Brain microvascular endothelial cell (primary cell): ENCODE data around the gene STAT6.
A peak's percentile ranks its signal among the peaks of the same experiment; 100 is the strongest.

Experiments used
- DNase-seq: peaks from one replicate; pipeline ENCODE4 v3.0.0-alpha.2; 2020
- H3K27ac ChIP-seq: fragments of 250-450 bp; sonication (Bioruptor Pico); 2 replicates; pipeline ENCODE4 v1.5.1; 2020; ENCODE audit warnings: mild to moderate bottlenecking, moderate library complexity
- H3K27me3 ChIP-seq: fragments of 250-450 bp; sonication (Bioruptor Pico); replicated peaks from 2 replicates; pipeline ENCODE4 v1.5.1; 2020; ENCODE audit warnings: mild to moderate bottlenecking
- H3K36me3 ChIP-seq: fragments of 250-450 bp; sonication (Bioruptor Pico); replicated peaks from 2 replicates; pipeline ENCODE4 v1.5.1; 2020; ENCODE audit warnings: mild to moderate bottlenecking
- H3K4me3 ChIP-seq: 2 replicates; pipeline ENCODE4 v1.5.1; 2011; ENCODE audit warnings: low read depth, mild to moderate bottlenecking, control low read depth, low read length, moderate library complexity
- in situ Hi-C: cut with HindIII; loops from 2 replicates; pipeline ENCODE4 v1.10.0; 2017; ENCODE audit warnings: low sequenced_read_pairs, low pct_ligation_motif_present
- TF ChIP-seq, protein P1 (sequence below): IDR thresholded peaks from 2 replicates; pipeline ENCODE4 v1.5.1; 2011; ENCODE audit warnings: low read depth, mild to moderate bottlenecking, moderate library complexity, low read length, control low read depth, inconsistent platforms; ENCODE audit errors: missing control alignments

Gene STAT6, protein sequence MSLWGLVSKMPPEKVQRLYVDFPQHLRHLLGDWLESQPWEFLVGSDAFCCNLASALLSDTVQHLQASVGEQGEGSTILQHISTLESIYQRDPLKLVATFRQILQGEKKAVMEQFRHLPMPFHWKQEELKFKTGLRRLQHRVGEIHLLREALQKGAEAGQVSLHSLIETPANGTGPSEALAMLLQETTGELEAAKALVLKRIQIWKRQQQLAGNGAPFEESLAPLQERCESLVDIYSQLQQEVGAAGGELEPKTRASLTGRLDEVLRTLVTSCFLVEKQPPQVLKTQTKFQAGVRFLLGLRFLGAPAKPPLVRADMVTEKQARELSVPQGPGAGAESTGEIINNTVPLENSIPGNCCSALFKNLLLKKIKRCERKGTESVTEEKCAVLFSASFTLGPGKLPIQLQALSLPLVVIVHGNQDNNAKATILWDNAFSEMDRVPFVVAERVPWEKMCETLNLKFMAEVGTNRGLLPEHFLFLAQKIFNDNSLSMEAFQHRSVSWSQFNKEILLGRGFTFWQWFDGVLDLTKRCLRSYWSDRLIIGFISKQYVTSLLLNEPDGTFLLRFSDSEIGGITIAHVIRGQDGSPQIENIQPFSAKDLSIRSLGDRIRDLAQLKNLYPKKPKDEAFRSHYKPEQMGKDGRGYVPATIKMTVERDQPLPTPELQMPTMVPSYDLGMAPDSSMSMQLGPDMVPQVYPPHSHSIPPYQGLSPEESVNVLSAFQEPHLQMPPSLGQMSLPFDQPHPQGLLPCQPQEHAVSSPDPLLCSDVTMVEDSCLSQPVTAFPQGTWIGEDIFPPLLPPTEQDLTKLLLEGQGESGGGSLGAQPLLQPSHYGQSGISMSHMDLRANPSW

DNA sequence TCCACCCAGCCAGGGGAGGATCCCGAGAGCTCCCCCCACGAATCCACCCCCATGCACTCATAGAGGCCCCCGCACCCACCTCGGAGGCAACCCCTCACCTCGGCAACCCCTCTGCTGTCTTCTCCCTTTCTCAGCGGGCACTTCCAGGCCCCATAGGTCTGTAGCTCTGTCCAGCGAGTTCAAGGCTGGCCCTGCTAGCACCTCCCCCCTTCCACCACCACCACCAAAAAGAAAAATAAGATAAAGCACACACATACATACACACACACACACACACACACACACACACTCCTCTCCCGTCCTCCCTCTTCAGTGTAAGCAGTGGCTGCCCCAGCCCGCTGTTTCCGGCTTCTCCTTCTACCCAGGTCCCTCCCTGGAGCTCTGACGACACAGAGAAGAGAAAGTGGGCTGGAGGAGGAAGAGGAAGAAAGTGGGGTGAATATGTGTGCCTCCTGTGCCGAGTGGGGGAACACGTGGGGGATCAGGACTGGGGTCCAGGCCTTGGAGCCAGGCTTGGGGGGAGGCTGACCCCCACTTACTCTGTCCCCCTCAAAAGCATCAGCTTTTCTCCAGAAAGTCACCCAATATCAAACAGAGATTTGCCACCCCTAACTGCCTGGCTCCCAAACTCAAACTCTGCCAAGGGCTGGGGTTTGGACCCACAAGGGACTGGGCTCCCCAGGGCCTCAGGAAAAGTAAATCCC is at the start of gene STAT6:
TSS of gene STAT6 (minus strand) at position 332 of the 704 bp plus-strand sequence. CDS start 3,084 bp downstream, outside the sequence.
- in situ Hi-C loops, result no loop called here
- Histone ChIP-seq H3K27me3 (no peaks in the 10 kb centered on the region), H3K27ac (peak within 1 kb of the TSS; percentile 86), H3K4me3 (peak within 1 kb of the TSS; percentile 74), H3K36me3 (peaks cover 11% of the 10 kb centered on the region)
- TF ChIP-seq, protein P1, sequence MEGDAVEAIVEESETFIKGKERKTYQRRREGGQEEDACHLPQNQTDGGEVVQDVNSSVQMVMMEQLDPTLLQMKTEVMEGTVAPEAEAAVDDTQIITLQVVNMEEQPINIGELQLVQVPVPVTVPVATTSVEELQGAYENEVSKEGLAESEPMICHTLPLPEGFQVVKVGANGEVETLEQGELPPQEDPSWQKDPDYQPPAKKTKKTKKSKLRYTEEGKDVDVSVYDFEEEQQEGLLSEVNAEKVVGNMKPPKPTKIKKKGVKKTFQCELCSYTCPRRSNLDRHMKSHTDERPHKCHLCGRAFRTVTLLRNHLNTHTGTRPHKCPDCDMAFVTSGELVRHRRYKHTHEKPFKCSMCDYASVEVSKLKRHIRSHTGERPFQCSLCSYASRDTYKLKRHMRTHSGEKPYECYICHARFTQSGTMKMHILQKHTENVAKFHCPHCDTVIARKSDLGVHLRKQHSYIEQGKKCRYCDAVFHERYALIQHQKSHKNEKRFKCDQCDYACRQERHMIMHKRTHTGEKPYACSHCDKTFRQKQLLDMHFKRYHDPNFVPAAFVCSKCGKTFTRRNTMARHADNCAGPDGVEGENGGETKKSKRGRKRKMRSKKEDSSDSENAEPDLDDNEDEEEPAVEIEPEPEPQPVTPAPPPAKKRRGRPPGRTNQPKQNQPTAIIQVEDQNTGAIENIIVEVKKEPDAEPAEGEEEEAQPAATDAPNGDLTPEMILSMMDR, result no peak
- peak; percentile 90 for DNase-seq

DNA sequence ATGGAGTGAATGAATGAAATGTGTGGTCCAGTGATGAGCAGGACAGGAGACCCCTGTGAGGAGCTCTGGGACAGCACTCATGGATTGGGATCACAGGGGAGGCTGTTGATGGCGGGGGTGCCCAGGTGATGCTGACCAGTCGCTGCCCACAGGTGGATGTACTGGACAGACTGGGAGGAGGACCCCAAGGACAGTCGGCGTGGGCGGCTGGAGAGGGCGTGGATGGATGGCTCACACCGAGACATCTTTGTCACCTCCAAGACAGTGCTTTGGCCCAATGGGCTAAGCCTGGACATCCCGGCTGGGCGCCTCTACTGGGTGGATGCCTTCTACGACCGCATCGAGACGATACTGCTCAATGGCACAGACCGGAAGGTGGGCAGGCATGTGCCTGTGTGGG is 49.6 kb upstream of the STAT6 start:
- no peak overlapping the region for H3K4me3 ChIP-seq
- TF ChIP-seq, protein P1, result no peak
- no peak overlapping the region for H3K27ac ChIP-seq
- H3K27me3 ChIP-seq, result no peaks in the 10 kb centered on the region
- H3K36me3 ChIP-seq, result peaks cover 83% of the 10 kb centered on the region
- no peak for DNase-seq
- in situ Hi-C loops, result no loop called here

DNA sequence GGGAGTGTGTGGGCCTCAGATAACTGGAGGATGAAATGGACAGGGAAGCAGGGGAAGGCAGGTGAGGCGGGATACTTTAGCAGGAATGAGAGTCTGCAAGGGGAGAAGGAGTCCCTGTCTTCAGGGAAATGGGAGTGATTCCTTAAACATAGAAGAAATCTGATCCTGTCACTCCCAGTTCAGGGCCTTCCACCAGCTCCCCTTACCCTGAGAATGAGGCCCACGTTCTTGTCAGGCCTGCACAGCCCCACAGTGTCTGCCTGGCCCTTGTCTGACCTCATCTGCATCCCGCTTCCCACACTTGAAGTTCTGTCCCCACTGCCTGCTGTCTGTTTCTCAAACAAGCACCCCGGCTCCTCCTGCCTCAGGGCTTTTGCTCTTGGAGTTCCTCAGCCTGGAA is 48.9 kb upstream of the STAT6 start:
- TF ChIP-seq, protein P1, result no peak
- DNase-seq, result no peak
- H3K27me3 ChIP-seq, result no peaks in the 10 kb centered on the region
- peaks cover 89% of the 10 kb centered on the region for H3K36me3 ChIP-seq
- in situ Hi-C loops, result no loop called here
- no peak overlapping the region for H3K27ac ChIP-seq
- no peak overlapping the region for H3K4me3 ChIP-seq

DNA sequence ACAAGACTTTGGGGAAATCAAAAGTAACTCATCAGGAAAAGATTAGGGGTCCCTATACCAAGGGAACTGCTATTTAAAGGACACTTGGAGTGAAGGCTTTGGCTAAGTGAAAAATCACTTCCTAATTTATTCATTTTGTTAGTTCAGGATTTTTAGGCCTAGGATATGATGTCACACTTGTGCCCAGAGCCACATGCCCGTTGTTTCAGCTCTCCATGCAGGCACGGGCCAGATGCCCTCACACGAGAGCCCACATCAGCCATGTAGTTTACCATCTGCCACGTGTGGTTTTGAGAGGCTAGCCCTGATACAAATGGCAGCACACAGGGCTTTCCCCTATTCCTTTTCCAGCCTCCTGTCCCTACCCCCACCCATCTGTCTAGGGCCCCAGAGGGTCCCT is 48.1 kb upstream of the STAT6 start:
- H3K27ac ChIP-seq, result no peak overlapping the region
- no peak for DNase-seq
- no peak overlapping the region for H3K4me3 ChIP-seq
- no peaks in the 10 kb centered on the region for H3K27me3 ChIP-seq
- H3K36me3 ChIP-seq, result peaks cover 93% of the 10 kb centered on the region
- TF ChIP-seq, protein P1, result no peak
- in situ Hi-C loops, result no loop called here

DNA sequence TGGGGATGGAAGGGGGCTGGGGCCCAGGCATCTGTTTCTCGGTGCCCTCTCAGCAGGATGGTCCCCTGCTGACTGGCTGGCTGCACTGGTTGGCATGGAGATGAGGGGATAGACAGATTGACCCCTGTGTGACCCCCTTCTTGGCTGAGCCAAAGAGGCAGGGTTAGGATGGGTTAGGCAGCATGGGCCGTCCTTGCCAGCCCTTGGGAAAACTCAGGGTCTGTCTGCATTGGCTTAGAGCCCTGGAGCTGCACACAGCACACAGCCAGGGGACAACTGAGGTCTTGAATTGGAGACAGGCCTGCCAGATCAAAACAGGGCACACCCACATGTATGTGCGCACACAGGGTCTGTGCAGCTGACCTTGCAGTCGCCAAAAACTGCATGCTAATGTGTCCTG is 47.5 kb upstream of the STAT6 start:
- TF ChIP-seq, protein P1, result no peak
- Histone ChIP-seq H3K4me3 (no peak overlapping the region), H3K36me3 (peaks cover 90% of the 10 kb centered on the region), H3K27ac (no peak overlapping the region), H3K27me3 (no peaks in the 10 kb centered on the region)
- no peak for DNase-seq
- in situ Hi-C loops, result no loop called here
